ENCODE measurements around the gene ERICH6B. TPM values are rescaled to one million over a fixed set of nuclear protein-coding genes. Genes with fewer than 3 reads are reported as not detected.
A peak's percentile ranks its signal among the peaks of the same experiment; 100 is the strongest.

Gene ERICH6B
- total and polyA plus RNA-seq, 2 donors from 2014 or later, result not detected

- TF ChIP-seq CTCF (IDR thresholded peaks at IDR 0.05; ENCODE audit: borderline replicate concordance, extremely low read depth, insufficient read depth), result no peak
- H3K4me1 ChIP-seq (ENCODE audit: control insufficient read depth in 2 of 3, insufficient read depth in 2 of 3, low read depth in 1 of 3, low read length in 3 of 3), result no peaks in the 10 kb centered on the region
- intact Hi-C loops (cut with DNase I), result no loop called here
- FAIRE-seq, result no peak
- no peaks in the 10 kb centered on the region for H3K9me3 ChIP-seq (ENCODE audit: control insufficient read depth in 2 of 3, insufficient read depth in 1 of 3, low read length in 3 of 3)
- no peak for DNase-seq
- no peak overlapping the region for H3K27ac ChIP-seq (ENCODE audit: low read depth in 2 of 2, low read length in 2 of 2)
- H3K27me3 ChIP-seq (ENCODE audit: control insufficient read depth, insufficient read depth, low read length), result no peaks in the 10 kb centered on the region
- H3K36me3 ChIP-seq (ENCODE audit: control insufficient read depth in 2 of 3, insufficient read depth in 3 of 3, low read length in 3 of 3), result no peaks in the 10 kb centered on the region
- H3K4me3 ChIP-seq (ENCODE audit: low read length in 3 of 3), result no peak overlapping the region
- H3K9ac ChIP-seq (ENCODE audit: low read length in 3 of 3), result no peak overlapping the region
Measured at GRCh38 chr13:45602183-45603170, 13.1 kb downstream of the ERICH6B start.

DNA sequence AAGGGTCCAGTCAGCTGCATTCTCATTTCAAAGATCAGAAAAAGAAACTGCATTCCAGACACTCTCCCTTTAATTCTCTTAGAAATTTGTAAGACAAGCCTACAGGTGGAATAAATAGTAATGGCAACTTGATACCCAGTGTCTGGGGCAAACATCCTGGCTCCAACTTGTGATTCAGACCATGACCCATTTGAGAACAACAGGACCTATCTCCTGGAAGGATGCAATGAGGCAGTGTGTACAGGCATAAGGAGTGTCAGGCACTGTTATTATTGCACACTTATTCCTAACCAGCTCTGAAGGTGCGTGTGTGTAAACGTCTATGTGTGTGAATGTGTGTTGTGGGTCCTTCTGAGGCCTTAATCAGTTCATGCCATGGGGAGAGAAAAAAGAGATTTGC, 13.9 kb downstream of the ERICH6B start:
- Histone ChIP-seq H3K4me3 (ENCODE audit: low read length in 3 of 3) (no peak overlapping the region), H3K9ac (ENCODE audit: low read length in 3 of 3) (no peak overlapping the region), H3K9me3 (ENCODE audit: control insufficient read depth in 2 of 3, insufficient read depth in 1 of 3, low read length in 3 of 3) (no peaks in the 10 kb centered on the region), H3K27ac (ENCODE audit: low read depth in 2 of 2, low read length in 2 of 2) (no peak overlapping the region), H3K4me1 (ENCODE audit: control insufficient read depth in 2 of 3, insufficient read depth in 2 of 3, low read depth in 1 of 3, low read length in 3 of 3) (no peaks in the 10 kb centered on the region), H3K27me3 (ENCODE audit: control insufficient read depth, insufficient read depth, low read length) (no peaks in the 10 kb centered on the region), H3K36me3 (ENCODE audit: control insufficient read depth in 2 of 3, insufficient read depth in 3 of 3, low read length in 3 of 3) (no peaks in the 10 kb centered on the region)
- TF ChIP-seq CTCF (IDR thresholded peaks at IDR 0.05; ENCODE audit: borderline replicate concordance, extremely low read depth, insufficient read depth), result no peak
- FAIRE-seq, result no peak
- peak in 1 of 5 donors; percentile 30 for DNase-seq
- intact Hi-C loops (cut with DNase I), result no loop called here

GRCh38 chr13:45598597-45598996, 16.9 kb downstream of the ERICH6B start:
- Histone ChIP-seq H3K27ac (ENCODE audit: low read depth in 2 of 2, low read length in 2 of 2) (no peak overlapping the region), H3K9ac (ENCODE audit: low read length in 3 of 3) (no peak overlapping the region), H3K36me3 (ENCODE audit: control insufficient read depth in 2 of 3, insufficient read depth in 3 of 3, low read length in 3 of 3) (no peaks in the 10 kb centered on the region), H3K27me3 (ENCODE audit: control insufficient read depth, insufficient read depth, low read length) (no peaks in the 10 kb centered on the region), H3K4me1 (ENCODE audit: control insufficient read depth in 2 of 3, insufficient read depth in 2 of 3, low read depth in 1 of 3, low read length in 3 of 3) (no peaks in the 10 kb centered on the region), H3K4me3 (ENCODE audit: low read length in 3 of 3) (no peak overlapping the region), H3K9me3 (ENCODE audit: control insufficient read depth in 2 of 3, insufficient read depth in 1 of 3, low read length in 3 of 3) (no peaks in the 10 kb centered on the region)
- DNase-seq, result no peak
- TF ChIP-seq CTCF (IDR thresholded peaks at IDR 0.05; ENCODE audit: borderline replicate concordance, extremely low read depth, insufficient read depth), result no peak
- intact Hi-C loops (cut with DNase I), result no loop called here
- FAIRE-seq, result no peak
